HG03442 (cell line): ENCODE measurements around the gene ADAMTSL1.

Experiments used
- ATAC-seq: cut with Tn5 transposase; IDR thresholded peaks from one replicate; pipeline ENCODE4 v1.9.1; 2021; ENCODE audit warnings: mild to moderate bottlenecking, moderate library complexity; ENCODE audit not compliant: unreplicated experiment

The ADAMTSL1 gene

DNA sequence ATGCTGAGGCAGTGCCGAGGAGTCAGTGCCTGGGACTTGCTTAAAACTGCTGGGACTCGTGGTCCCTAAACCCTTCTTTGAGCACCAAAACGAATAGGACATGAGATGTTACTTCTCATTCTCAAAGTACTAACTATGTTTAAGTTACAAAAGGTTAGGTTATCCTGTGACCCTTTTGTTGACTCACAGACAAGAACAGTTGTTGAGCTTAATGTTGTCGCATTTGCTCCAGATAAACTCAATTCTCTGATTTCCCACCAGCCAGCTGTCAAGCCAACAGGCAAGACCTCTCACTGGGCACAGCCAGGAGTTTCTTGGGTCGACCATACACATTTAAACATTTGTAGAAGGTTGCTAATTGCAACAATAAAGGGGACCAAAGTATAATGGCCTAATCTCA is 249.4 kb downstream of the ADAMTSL1 start:
- no peak for ATAC-seq

DNA sequence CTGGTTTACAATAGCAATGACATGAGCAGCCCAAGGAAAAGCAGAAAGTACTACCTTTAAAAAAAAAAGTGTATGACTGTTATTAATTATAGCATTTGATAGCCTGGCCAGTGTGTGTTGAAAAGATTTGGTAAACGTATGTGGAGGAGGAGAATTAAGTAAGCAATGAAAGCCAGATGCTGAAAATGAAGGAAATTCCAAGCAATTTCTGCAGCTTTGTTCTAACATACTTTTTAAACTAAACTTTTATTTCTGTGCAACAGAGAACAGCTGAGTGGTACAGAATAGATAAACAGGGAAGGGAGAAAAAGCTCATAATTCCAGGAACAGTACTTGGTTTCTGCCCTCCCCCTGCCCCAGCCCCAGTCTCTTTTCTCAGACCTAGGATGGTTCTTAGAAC is 252.6 kb downstream of the ADAMTSL1 start:
- no peak for ATAC-seq

DNA sequence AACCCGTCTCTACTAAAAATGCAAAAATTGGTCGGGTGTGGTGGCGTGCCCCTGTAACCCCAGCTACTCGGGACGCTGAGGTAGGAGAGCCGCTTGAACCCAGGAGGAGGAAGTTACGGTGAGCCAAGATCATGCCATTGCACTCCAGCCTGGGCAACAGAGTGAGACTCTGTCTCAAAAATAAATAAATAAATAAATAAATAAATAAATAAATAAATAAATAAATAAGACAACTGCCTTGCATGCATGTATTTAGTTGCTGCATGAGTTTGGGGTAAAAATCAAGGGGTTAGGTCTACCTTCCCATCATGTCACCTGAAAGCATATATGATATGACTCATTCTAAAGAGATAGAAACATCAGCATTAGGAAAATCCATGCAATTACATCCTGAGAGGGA is 254.0 kb downstream of the ADAMTSL1 start:
- no peak for ATAC-seq

DNA sequence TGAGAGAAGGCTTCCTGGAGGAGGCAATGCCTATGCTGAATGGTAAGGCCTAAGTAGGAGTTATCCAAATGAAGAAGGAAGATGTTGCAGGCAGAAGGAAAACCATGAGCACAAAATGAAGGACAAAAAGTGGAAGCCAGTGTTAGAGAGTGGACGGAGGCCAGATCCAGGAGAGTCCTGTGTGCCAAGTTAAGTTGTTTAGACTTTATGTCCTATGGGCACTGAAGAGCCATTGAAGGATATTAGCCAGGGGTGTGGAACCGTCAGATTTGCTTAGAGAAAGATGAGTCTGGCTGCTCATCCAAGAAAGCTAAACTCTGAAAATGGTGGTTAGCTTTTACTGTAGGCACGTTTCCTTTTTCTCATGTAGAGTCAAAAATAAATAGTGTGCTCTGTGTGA is 254.7 kb downstream of the ADAMTSL1 start:
- ATAC-seq: no peak

DNA sequence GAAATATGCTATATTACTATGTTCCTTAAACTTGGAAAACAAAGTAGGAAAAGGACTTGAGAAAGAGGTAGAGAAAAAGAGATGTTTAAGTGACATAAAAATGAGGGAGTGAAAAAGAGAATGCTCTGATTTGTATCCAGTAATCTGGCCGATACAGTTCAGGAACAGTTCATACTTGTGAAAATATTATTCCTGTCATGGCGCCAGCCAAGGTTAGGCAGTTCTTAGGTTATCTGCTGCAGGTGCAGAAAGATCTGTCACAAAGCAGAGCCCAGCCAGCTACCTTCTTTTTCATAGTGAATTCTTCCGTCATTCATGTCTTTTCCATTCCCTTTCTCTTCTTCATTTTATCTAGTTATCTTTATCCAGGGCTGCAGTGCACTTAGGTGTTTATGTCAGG is 256.3 kb downstream of the ADAMTSL1 start:
- ATAC-seq: no peak

DNA sequence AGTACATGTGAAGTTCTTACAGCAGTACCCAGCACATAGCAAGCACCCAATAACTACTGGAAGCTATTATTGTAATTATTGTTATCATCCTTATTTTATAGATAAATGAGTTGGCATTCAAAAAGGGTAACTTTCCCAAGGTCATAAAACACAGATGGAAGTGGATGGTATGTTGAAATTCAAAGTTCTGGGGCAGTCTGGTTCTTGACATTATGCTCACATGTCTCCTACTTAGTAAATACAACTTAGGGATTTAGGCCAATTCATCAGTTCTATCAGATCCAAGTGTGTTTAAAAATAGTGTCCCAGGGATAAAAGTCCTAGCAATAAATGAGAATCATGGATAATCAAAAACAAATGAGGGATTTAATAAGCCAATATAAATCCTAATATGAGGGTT is 265.2 kb downstream of the ADAMTSL1 start:
- ATAC-seq: no peak

DNA sequence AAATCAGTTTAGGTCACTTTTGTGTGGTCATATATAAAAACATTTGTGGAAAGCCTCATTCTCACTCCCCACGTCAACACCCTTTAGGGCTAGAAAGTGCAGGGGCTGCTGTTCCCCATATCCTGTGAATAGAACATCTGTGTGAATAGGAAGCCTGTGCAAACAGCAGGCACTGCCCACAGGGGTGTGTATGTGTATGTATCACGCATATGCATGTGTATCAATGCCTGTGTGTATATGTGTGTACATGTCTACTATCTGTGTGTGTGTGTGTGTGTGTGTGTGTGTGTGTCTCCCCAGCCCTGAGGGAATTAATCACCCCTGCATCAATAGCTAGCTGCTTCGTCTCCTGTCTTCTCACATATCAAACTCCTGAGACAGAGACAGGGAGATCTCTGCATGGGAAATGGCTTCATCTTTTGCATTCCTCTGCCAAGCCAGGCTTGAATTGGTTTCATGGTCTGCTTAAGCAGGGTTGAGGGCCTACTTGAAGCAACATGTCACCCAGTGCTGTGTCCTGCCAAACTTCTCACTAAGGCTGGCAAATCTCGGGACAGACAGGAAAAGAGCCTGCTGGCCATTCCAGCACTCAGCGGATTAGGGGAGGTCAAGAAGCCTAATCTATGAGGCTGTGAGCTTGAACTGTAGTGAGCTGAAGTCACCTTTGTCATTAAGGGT is 265.8 kb downstream of the ADAMTSL1 start:
- ATAC-seq: no peak

DNA sequence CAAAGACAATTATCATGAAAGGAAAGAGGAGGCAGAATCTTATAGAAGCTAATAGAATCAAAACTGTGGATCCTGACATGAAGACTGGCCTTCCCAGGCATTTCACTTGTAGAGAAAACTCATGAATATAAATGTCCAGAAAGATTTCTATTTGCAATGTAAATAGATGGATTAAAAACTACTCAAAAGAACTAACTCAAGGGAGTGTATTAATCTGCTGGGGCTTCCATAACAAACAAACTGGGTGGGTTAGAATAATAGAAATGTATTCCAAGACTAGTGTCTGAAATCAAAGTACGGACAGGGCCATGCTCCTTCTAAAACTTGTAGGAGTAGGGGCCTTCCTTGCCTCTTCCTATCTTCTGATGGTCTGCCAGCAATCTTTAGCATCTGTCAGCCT is 267.4 kb downstream of the ADAMTSL1 start:
- ATAC-seq: no peak

DNA sequence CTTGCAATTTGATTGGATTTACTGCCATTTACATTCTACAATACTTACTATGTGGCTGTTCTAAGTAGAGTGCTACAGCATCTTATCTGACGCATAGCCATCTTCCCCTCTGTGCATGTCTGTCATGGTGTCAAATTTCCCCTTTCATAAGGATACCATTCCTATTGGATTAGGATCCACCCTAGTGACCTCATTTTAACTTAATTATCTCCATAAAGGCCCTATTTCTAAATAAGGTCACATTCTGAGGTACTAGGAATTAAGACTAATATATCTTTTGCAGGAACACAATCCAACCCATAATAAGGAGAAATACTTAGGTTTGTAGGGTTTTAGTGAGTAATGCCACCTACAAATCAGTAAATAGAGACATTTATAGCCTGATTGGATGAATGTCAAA is 268.0 kb downstream of the ADAMTSL1 start:
- ATAC-seq: no peak

DNA sequence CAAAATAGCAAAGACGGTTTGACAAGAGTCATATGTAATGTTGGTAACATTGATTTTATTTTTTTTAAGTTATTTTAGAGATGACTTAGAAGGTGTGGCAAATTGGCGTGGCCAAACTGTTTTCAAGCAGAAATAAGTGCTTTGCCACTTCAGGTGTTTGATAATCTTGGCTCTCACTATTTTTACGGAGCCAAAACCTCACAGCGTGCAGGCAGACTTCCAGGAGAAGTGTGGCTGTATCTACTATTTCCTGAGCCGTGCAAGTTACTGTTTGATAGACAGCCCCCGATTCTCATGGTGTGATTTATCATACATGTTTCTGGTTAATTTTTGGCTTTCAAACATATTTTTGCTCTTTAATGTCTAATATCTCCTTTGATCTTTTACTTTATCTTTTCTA is 269.5 kb downstream of the ADAMTSL1 start:
- no peak for ATAC-seq

DNA sequence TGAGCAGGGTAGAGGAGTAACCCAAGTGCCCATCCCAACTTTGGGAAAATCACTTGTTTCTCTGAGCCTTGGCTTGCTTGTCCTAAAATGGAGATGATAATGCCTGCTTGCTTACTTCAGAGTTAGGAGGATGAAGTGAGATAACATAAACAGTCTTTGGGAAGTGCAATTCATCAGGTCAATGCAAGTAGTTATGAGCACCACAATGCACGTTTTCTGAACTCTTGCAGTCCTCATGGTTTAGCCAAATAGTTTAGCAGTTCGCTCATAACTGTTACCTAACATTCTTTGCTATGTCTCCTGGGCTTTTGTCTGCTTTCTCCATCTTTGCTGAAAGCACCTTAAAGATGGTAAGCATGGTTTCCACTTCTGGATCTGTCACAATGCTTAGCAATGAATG is 270.0 kb downstream of the ADAMTSL1 start:
- no peak for ATAC-seq

DNA sequence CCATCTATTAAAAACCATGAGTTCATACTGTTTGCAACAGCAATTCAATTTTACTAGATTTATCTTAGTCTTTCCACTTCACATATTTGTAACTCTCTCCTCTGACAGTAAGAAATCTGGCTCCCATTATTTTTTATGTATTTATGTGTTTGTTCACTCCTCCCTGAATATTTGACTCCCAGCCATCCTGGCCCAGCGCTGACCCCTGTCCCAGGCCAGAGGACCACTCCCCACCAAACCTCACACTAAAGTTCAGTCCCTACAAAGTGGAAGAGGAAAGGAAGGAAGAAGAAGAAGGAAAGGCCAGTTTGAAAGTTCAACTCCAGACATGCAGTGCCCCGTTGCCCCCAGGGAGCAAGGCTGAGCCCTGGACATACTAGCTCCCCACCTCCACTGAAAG is 271.8 kb downstream of the ADAMTSL1 start:
- ATAC-seq: no peak

DNA sequence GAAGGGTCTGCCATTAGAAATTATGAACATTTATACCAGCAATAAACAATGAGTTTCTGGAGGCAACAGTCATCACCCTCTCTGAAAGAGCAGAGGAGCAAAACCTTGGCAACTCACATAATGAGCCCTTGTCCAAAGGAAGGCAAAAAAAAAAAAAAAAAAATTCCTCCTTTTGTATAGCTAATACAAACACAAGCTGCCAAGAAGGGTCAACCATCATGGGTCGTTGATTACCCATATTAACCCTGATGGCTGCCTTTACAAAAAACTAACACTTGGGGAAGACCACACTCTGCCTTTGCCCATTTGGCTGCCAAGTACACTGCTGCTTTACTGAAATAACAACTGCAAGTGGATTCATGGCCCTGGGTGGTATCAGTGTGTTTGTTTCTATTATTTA is 272.7 kb downstream of the ADAMTSL1 start:
- no peak for ATAC-seq

DNA sequence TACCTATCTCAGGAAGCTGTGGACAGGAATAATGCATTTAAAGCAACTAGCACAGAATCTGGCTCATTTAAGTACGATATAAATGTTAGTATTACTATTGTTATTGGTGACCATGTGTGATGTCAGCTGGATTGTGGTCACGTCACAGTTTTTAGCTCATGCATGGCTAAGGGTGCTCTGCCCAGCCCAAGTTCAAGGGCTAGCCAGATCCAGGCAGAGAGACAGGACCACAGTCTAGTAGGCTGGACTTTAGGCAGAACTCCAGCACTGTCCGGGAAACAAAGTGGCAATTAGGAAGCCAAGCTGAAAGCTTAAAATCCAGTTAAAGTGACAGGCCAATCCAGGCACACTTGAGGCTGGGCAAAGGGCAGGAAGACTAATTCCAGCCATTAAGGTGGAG is 273.6 kb downstream of the ADAMTSL1 start:
- ATAC-seq: no peak

DNA sequence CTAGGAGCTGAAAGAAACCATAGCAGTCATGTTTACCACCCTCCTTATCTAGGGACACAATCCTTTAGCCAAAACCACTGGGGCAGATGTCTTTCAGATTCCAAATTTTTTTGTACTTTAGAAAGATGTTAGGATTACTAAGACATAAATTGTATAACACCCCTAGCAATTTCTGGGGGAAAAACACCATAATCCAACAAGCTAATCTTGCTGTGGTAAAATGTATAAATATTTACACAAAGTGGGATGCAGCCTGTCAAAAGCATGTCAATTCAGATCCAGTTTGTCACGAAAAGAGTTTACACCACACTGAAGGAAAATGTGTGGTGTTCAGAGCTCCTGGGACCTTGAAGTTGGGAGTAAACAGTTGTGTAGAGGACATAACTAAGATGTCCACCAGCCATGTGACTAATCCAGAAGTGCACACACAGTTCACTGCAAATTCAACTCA is 274.3 kb downstream of the ADAMTSL1 start:
- no peak for ATAC-seq

DNA sequence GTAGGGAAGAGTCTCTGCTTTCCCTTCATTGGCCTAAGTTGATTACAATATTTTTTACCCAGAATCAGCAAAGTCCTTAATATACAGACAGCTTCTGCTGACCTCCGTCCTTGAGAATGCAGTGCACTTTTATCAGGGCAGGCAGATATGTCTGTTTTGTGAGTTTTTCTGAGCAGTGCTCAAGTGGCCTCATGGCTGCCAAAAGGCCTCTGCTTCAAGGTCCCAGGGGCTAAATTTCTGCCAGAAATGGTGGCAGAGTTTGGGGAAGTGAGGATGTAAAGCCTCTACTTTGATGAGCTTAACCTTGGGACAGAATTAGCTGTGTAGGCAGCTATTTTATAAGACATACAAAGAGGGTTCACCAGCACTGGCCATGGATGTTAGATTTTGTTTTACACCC is 275.8 kb downstream of the ADAMTSL1 start:
- no peak for ATAC-seq

DNA sequence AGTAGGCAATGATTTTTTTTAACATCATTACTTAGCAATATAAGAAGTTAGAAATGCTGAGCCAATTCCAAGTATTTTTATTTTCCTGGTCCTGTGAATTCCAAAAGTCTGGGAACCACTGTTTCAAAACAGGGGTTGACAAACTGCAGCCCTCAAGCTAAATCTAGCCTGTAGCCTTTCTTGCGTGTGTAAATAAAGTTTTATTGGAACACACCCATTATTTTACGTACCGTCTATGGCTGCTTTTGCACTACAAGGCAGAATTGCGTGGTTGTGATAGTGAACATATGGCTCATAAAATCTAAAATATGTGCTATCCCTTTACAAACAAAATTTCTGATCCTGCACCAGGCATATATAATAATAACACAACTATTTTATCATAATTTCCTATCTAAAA is 280.0 kb downstream of the ADAMTSL1 start:
- ATAC-seq: no peak

DNA sequence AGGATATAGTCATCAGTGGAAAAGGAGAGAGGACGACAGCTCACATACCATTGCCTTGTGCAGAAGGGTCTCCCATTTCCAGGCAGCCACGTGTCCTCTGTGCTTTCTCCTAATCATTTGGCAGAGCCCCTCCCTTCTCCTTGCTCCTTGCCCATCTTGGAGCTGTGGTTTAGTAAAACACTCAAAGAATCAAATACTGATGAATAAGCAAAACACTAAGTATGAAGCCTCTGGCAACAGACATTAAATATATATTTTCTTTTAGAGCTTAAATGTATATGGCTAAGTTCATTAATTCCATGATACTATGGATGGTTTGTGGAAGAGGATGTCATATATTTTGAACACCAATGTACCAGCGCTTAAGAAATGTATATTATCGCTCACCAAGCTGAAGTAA is 280.6 kb downstream of the ADAMTSL1 start:
- ATAC-seq: no peak

DNA sequence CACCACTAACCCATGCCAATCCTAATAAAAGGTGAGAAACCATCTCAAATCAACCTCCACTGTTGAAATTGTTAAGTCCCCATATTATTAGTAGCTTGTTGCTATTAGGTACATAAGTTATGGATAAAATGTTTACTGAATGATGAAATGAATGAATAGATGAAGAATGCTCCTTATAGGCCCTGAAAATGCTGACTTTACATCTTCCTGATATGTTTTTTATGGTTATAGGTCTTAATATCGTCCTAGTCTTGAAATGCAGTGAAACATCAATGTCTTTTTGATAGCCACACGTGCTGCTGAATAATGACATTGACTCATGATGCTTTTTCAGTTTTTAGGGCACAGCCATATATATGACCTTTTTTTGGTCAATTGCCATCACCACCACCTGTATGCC is 281.3 kb downstream of the ADAMTSL1 start:
- no peak for ATAC-seq

DNA sequence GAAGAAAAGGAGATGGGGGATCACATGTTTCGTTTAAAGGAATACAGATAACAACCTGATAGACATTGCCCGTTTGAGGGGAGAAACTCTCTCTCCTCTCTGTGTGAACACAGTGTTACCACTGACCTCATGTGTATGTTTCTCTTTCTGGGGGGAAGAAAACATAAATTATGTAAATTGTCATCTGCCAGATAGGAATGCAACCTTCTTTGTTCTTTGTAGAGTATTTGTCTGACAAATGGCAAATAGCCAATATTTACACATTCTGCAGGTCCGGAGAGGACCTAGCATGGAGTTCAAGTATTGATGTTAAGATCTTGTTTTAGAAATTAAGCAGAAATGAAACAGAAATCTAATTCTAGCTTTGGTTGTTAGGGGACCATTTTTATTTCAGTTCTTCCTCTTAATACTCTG is 282.8 kb downstream of the ADAMTSL1 start:
- ATAC-seq: peak; percentile 55

DNA sequence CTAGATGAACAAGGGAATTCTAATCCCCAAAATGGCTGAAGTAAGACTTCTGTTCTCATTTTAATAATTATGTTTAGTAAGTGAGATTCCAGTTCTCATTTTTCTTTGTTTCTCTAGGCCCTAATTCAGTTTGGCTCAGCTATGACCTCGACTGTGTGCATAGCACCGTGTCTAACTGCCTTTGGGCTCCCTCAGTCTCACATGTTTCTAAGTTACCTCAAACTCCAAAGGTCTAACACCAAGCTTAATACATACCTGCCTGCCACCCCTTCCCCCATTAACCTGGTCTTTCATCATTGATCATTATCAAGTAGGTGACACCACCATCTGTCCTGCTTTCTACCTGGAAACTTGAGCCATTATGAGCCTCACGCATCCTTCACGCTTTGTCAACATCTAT is 285.9 kb downstream of the ADAMTSL1 start:
- no peak for ATAC-seq

DNA sequence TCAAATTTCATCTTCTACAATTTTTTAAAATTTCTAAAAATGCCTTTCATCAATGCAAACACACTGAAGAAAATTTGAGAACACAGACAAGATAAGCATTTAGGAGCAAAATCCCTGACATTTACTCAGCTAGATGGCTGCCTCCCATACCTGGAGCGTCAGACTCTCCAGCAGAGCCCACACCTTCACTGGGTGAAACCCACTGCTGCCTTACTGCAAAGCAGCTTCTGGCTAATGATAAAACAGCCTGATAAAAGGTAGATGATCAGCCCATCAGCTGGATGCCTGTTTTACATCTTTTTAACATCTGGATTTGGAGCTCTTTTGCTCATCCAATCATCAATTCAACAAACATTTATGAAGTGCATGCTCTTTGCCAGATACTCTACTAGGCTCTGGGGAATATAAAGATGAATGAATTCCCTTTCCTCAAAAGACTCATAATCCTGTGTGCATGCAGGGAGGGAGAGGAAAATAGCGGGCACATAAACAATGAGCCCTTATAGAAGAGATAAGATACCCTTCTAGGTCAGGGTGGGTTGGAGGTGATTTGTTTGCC is 287.9 kb downstream of the ADAMTSL1 start:
- no peak for ATAC-seq

DNA sequence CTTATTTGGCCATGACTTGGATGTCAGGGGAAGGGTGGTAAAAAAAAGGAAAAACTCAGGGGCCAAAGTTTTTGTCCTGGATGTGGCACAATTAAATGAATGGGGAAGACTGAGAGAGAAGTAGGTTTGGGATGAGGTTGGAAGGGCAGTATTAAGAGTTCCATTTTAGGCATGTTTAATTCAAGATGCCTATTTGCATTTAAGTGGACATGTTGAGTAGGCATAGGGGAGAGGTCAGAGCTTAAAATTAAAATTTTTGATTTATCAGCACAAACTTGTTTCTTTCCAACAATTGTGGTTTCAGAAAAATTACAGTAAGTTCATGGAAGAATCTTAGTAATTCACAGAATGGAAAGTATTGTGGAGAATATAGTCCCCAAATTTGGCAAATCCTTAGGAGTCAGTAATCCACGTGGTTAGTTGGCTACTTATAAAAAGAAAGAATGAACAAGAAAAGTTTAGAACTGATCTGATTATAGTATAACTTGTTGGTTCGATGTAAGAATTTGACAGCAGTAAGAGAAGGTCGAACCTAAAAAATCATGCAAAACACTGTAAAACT is 293.1 kb downstream of the ADAMTSL1 start:
- ATAC-seq: no peak
